ENCODE results near the gene ABCB1. TPM values are rescaled to one million over a fixed set of nuclear protein-coding genes. Genes with fewer than 3 reads are reported as not detected.
"Not testable (repeated sequence)": the region's sequence is repeated elsewhere in the genome, so short reads cannot be mapped to it uniquely, and the experiment has no call there.

Gene ABCB1
- total RNA-seq, 2 donors from 2014 or later = 5.0 to 5.1 TPM

- DNase-seq (ENCODE audit: low spot score in 2 of 2); H3K36me3 Mint-ChIP-seq; H3K9me3 Mint-ChIP-seq; H3K27ac Mint-ChIP-seq; ATAC-seq: not testable (repeated sequence)
These were observed 135.7 kb downstream of the ABCB1 start for GRCh38 chr7:87464830-87465533.

GRCh38 chr7:87463982-87464381 lies 136.7 kb downstream of the ABCB1 start:
- ATAC-seq (no peak), DNase-seq (ENCODE audit: low spot score in 2 of 2) (no peak)
- H3K27ac Mint-ChIP-seq = no peak overlapping the region
- H3K36me3 Mint-ChIP-seq = no peaks in the 10 kb centered on the region
- peaks cover 0 to 5% of the 10 kb centered on the region in 2 donors for H3K9me3 Mint-ChIP-seq

DNA sequence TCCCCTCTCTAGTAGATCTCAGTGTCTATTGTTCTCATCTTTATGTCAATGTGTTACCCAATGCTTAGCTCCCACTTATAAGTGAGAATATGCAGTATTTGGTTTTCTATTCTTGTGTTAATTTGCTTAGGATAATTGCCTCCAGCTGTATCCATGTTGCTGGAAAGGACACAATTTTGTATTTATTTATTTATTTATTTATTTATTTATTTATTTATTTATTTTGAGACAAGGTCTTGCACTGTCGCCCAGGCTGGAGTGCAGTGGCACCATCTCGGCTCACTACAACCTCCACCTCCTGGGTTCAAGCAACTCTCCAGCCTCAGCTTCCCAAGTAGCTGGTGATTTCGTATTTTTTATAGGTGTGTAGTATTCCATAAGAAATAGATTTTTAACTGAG lies 140.2 kb downstream of the ABCB1 start:
- H3K27ac Mint-ChIP-seq; ATAC-seq; DNase-seq (ENCODE audit: low spot score in 2 of 2); H3K9me3 Mint-ChIP-seq; H3K36me3 Mint-ChIP-seq: not testable (repeated sequence)

GRCh38 chr7:87459941-87460340 lies 140.7 kb downstream of the ABCB1 start:
- Mint-ChIP-seq H3K36me3 (no peaks in the 10 kb centered on the region), H3K9me3 (no peaks in the 10 kb centered on the region), H3K27ac (no peak overlapping the region)
- no peak for DNase-seq (ENCODE audit: low spot score in 2 of 2)
- no peak for ATAC-seq

- DNase-seq (ENCODE audit: low spot score in 2 of 2) (no peak), ATAC-seq (no peak)
- Mint-ChIP-seq H3K36me3 (no peaks in the 10 kb centered on the region), H3K27ac (no peak overlapping the region), H3K9me3 (no peaks in the 10 kb centered on the region)
These were observed 142.5 kb downstream of the ABCB1 start for GRCh38 chr7:87458148-87458547.

DNA sequence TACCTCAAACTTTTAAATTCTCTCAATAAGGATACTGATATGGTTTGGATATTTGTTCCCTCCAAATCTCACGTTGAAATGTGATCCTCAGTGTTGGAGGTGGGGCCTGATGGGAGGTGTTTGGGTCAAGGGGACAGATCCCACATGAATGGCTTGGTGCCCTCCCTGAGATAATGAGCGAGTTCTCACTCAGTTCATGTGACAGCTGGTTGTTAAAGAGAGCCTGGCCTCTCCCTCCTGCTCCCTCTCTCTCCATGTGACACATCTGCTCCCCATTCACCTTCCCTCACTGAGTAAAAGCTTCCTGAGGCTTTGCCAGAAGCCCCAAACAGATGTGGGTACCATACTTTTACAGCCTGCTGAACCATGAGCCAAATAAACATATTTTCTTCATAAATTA lies 144.4 kb downstream of the ABCB1 start:
- Mint-ChIP-seq H3K27ac (no peak overlapping the region), H3K36me3 (no peaks in the 10 kb centered on the region), H3K9me3 (no peaks in the 10 kb centered on the region)
- no peak for ATAC-seq
- no peak for DNase-seq (ENCODE audit: low spot score in 2 of 2)

Other genes with a start within 250 kb of the ABCB1 start
- gene ABCB4, start 125.2 kb downstream of the ABCB1 start, total RNA-seq = not detected
- gene RUNDC3B, start 27.5 kb upstream of the ABCB1 start, total RNA-seq = 1 to 10 TPM in 1 of 2 donors, not detected in 1; 1.2 TPM